ENCODE results near the gene TSPAN14. TPM values are rescaled to one million over a fixed set of nuclear protein-coding genes. Genes with fewer than 3 reads are reported as not detected.

TSPAN14 gene
- total and polyA plus RNA-seq, 10 of the 15 experiments (the other 5 are each of a cell fraction or from before 2014, with no cell fraction given), result 2.5 to 31.7 (median 17.9) TPM

DNA sequence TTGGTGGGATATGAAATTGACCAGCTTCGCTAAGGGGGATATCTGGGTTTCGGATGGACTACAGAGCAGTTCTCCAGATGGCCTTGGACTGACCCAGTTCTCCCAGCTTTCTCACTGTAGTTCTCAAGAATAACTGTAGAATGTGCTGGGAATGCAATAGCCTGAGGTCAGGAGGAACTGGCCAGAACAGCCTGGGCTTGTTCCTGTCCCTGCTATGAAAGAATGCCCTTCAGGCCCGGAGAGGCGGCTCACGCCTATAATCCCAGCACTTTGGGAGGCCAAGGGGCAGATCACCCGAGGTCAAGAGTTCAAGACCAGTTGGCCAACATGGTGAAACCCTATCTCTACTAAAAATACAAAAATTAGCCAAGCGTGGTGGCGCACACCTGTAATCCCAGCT, 12.3 kb upstream of the TSPAN14 start:
- Histone ChIP-seq H2AFZ (ENCODE audit: control insufficient read depth, low read depth, low read length) (no peak overlapping the region), H3K27ac (ENCODE audit: control insufficient read depth, insufficient read depth) (no peak overlapping the region), H3K36me3 (ENCODE audit: control insufficient read depth in 2 of 2, insufficient read depth in 2 of 2, low read length in 1 of 2) (no peaks in the 10 kb centered on the region), H3K9me3 (replicated peaks; ENCODE audit: control insufficient read depth, insufficient read depth, low read length) (no peaks in the 10 kb centered on the region), H3K27me3 (replicated peaks in 1 of 2; ENCODE audit: control insufficient read depth in 2 of 2, insufficient read depth in 2 of 2, low read length in 1 of 2) (no peaks in the 10 kb centered on the region; a peak in 1 of 4 replicates), H3K4me2 (ENCODE audit: control insufficient read depth, insufficient read depth) (no peak overlapping the region), H3K79me2 (ENCODE audit: control insufficient read depth, insufficient read depth, low read length) (no peaks in the 10 kb centered on the region), H3K4me3 (no peak overlapping the region), H3K9ac (ENCODE audit: control insufficient read depth, insufficient read depth, low read length) (no peak overlapping the region), H3K4me1 (ENCODE audit: control insufficient read depth, insufficient read depth, low read length) (peaks cover 4% of the 10 kb centered on the region), H4K20me1 (ENCODE audit: control insufficient read depth, insufficient read depth) (no peaks in the 10 kb centered on the region)
- no TSS peak for BruUV-seq (replicated peaks)
- ChIA-PET POLR2A (no interaction called here), RAD21 (ENCODE audit: unreplicated experiment) (interaction anchor here (12.4 kb wide), 1 partner anchor 62 kb away, joined by 432 read pairs; no protein-coding TSS in a partner anchor), CTCF (interaction anchor here (0.6 to 21.3 kb wide), 4 partner anchors 56 to 153 kb away, joined by 3 to 852 read pairs (median 14); no protein-coding TSS in a partner anchor), SMC1A (ENCODE audit: uncharacterized antibody, unreplicated experiment) (interaction anchor here (0.9 to 36.0 kb wide), 4 partner anchors 19 to 222 kb away, joined by 3 to 1038 read pairs (median 14); no protein-coding TSS in a partner anchor)
- no peak for TF ChIP-seq RB1 (IDR thresholded peaks at IDR 0.05; ENCODE audit: borderline replicate concordance)
- TF ChIP-seq ZNF622 (IDR thresholded peaks at IDR 0.05), result no peak
- TF ChIP-seq PML (IDR thresholded peaks at IDR 0.05; ENCODE audit: low read length), result no peak
- TF ChIP-seq, protein P1, sequence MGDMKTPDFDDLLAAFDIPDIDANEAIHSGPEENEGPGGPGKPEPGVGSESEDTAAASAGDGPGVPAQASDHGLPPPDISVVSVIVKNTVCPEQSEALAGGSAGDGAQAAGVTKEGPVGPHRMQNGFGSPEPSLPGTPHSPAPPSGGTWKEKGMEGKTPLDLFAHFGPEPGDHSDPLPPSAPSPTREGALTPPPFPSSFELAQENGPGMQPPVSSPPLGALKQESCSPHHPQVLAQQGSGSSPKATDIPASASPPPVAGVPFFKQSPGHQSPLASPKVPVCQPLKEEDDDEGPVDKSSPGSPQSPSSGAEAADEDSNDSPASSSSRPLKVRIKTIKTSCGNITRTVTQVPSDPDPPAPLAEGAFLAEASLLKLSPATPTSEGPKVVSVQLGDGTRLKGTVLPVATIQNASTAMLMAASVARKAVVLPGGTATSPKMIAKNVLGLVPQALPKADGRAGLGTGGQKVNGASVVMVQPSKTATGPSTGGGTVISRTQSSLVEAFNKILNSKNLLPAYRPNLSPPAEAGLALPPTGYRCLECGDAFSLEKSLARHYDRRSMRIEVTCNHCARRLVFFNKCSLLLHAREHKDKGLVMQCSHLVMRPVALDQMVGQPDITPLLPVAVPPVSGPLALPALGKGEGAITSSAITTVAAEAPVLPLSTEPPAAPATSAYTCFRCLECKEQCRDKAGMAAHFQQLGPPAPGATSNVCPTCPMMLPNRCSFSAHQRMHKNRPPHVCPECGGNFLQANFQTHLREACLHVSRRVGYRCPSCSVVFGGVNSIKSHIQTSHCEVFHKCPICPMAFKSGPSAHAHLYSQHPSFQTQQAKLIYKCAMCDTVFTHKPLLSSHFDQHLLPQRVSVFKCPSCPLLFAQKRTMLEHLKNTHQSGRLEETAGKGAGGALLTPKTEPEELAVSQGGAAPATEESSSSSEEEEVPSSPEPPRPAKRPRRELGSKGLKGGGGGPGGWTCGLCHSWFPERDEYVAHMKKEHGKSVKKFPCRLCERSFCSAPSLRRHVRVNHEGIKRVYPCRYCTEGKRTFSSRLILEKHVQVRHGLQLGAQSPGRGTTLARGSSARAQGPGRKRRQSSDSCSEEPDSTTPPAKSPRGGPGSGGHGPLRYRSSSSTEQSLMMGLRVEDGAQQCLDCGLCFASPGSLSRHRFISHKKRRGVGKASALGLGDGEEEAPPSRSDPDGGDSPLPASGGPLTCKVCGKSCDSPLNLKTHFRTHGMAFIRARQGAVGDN (IDR thresholded peaks at IDR 0.05), result no peak
- TF ChIP-seq TCF7 (IDR thresholded peaks at IDR 0.05; ENCODE audit: borderline replicate concordance), result no peak
- no peak for TF ChIP-seq SMC3 (IDR thresholded peaks at IDR 0.05; ENCODE audit: borderline replicate concordance, low read length)
- TF ChIP-seq, protein P2, sequence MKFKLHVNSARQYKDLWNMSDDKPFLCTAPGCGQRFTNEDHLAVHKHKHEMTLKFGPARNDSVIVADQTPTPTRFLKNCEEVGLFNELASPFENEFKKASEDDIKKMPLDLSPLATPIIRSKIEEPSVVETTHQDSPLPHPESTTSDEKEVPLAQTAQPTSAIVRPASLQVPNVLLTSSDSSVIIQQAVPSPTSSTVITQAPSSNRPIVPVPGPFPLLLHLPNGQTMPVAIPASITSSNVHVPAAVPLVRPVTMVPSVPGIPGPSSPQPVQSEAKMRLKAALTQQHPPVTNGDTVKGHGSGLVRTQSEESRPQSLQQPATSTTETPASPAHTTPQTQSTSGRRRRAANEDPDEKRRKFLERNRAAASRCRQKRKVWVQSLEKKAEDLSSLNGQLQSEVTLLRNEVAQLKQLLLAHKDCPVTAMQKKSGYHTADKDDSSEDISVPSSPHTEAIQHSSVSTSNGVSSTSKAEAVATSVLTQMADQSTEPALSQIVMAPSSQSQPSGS (IDR thresholded peaks at IDR 0.05; ENCODE audit: low read length), result no peak
- TF ChIP-seq IRF4 (IDR thresholded peaks at IDR 0.05; ENCODE audit: low read depth, low read length), result no peak
- TF ChIP-seq EED (IDR thresholded peaks at IDR 0.05; ENCODE audit: low read depth), result no peak
- no peak for TF ChIP-seq KDM1A (IDR thresholded peaks at IDR 0.05; ENCODE audit: borderline replicate concordance)
- no peak for TF ChIP-seq POLR2AphosphoS5 (IDR thresholded peaks at IDR 0.05; ENCODE audit: low read length)
- no peak for TF ChIP-seq TBL1XR1 (IDR thresholded peaks at IDR 0.05; ENCODE audit: low read depth, low read length)
- no peak for TF ChIP-seq HDAC2 (IDR thresholded peaks at IDR 0.05)
- no peak for TF ChIP-seq FOS (IDR thresholded peaks at IDR 0.05; ENCODE audit: borderline replicate concordance, extremely low read depth, insufficient read length)
- no peak for TF ChIP-seq NFIC (IDR thresholded peaks at IDR 0.05; ENCODE audit: low read depth, low read length)
- WGBS (ENCODE audit: insufficient coverage, insufficient replicate concordance, low lambda C conversion rate, missing lambda C conversion rate), result 79% methylated on average over 8 of the region's 8 CpGs
- intact Hi-C loops (cut with micrococcal nuclease; ENCODE audit: unreplicated experiment), result no loop called here
- in situ Hi-C loops (cut with MboI), result loop anchor here (10.0 kb wide), 2 partner anchors 153 to 483 kb away; no protein-coding TSS in a partner anchor
- DNase-seq (ENCODE audit: low read depth, low spot score) (no peak), ATAC-seq (no peak), FAIRE-seq (no peak)
